ENCODE data around the gene C1orf115. TPM values are rescaled to one million over a fixed set of nuclear protein-coding genes. Genes with fewer than 3 reads are reported as not detected.
A peak's percentile ranks its signal among the peaks of the same experiment; 100 is the strongest.

C1orf115 gene
- total RNA-seq, 4 donors from 2014 or later, result 10.0 to 24.5 (median 14.8) TPM

DNA sequence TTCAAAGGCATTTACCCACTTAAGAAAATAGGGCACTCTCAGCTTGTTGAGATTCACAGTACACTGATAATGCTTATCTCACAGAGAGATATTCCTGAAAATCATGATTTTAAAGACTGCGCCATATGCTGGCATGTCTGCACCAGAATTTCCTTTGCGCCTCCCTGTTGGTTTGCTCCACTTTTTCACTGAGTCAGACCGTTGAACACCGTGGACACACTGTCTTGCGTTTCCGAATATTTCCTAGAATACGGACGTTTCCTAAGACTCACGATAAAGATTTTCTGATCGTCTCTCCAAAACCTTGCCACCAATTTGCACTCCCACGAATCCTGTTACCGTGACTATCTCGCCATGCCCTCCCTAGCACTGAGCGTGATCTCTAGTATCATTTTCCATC, 497 bp upstream of the C1orf115 start:
- H3K9me3 ChIP-seq, result no peaks in the 10 kb centered on the region
- peaks cover 13% of the 10 kb centered on the region for H3K4me1 ChIP-seq
- no peak for TF ChIP-seq EP300 (IDR thresholded peaks at IDR 0.05)
- no peak for TF ChIP-seq POLR2AphosphoS5 (IDR thresholded peaks at IDR 0.05)
- TF ChIP-seq POLR2A (IDR thresholded peaks at IDR 0.05), result no peak
- TF ChIP-seq, protein P1, sequence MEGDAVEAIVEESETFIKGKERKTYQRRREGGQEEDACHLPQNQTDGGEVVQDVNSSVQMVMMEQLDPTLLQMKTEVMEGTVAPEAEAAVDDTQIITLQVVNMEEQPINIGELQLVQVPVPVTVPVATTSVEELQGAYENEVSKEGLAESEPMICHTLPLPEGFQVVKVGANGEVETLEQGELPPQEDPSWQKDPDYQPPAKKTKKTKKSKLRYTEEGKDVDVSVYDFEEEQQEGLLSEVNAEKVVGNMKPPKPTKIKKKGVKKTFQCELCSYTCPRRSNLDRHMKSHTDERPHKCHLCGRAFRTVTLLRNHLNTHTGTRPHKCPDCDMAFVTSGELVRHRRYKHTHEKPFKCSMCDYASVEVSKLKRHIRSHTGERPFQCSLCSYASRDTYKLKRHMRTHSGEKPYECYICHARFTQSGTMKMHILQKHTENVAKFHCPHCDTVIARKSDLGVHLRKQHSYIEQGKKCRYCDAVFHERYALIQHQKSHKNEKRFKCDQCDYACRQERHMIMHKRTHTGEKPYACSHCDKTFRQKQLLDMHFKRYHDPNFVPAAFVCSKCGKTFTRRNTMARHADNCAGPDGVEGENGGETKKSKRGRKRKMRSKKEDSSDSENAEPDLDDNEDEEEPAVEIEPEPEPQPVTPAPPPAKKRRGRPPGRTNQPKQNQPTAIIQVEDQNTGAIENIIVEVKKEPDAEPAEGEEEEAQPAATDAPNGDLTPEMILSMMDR (IDR thresholded peaks at IDR 0.05), result no peak
- WGBS, result 36% methylated on average over 14 of the region's 14 CpGs
- H3K36me3 ChIP-seq, result no peaks in the 10 kb centered on the region
- peaks cover 7% of the 10 kb centered on the region for H3K27me3 ChIP-seq
- H3K4me3 ChIP-seq, result peak overlapping the region; percentile 83
- H3K27ac ChIP-seq, result no peak overlapping the region
- no peak for DNase-seq (ENCODE audit: low spot score in 2 of 2)

DNA sequence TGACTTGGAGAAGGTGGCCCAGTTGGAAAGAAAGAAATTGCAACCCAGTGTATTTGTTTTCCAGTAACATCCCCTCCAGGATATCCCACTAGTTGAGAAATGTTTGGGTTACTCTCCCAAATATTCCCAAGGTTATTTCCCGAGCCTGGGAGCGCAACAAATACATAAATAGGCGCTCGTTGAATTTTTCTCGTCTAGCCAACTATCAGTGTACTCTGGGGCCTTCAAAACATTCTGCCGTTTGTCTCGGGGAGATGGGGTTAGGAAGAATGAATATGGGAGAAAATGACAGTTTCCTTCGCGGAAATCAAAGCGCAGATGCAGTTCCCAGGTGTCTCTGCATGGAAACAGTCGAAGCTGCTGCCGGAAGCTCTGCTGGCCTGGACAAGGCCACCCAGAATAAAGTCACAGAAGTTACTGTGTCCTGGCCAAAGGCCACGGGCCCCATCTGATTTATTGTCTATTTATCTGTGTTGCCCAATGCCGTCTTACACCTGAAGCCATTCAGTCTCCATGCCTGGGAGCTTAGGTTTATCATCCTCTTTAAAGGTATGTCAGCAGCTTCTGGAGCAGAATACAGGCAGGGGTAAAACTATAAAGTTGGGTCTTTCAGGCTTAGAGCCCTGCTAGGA, 1.0 kb downstream of the C1orf115 start:
- peaks cover 7% of the 10 kb centered on the region for H3K27me3 ChIP-seq
- TF ChIP-seq, protein P1 (IDR thresholded peaks at IDR 0.05), result no peak
- TF ChIP-seq POLR2A (IDR thresholded peaks at IDR 0.05), result no peak
- no peak for TF ChIP-seq POLR2AphosphoS5 (IDR thresholded peaks at IDR 0.05)
- TF ChIP-seq EP300 (IDR thresholded peaks at IDR 0.05), result no peak
- H3K4me1 ChIP-seq, result peaks cover 13% of the 10 kb centered on the region
- 40% methylated on average over 14 of the region's 14 CpGs for WGBS
- H3K4me3 ChIP-seq, result peak overlapping the region; percentile 83
- H3K36me3 ChIP-seq, result no peaks in the 10 kb centered on the region
- H3K27ac ChIP-seq, result peak overlapping the region; percentile 67
- H3K9me3 ChIP-seq, result no peaks in the 10 kb centered on the region
- DNase-seq (ENCODE audit: low spot score in 2 of 2), result no peak

DNA sequence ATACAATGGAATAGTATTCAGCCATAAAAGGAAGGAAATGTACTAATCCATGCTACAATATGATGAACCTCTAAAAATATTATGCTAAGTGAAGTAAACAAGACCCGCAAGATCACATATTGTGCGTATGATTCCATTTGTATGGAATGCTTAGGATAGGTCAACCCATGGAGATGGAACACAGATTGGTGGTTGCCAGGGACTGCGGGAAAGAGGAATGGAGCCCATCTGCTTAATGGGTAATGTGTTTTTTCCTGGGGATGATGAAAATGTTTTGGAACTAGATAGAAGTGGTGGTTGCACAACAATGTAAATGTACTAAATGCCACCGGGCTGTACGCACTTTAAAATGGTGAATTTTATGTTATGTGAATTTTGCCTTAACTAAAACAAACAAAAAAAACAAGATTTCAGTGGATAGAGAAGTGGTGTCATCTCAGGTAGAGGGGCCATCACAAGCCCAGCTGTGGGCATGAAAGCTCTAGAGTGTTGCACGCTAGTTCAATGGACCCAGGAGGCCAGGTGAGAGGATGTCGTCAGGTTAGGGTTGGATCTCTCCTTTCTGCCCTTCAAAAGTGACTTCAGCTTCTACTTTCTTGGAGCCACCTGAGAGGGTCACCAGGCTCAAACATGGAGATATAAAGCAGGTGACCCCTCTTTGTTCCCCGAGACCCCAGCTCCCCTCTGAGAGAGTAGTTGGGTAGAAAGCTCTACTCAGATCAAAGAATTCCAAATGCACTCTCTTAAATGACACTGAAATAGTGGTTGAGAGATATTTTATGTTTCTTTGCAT, 2.5 kb downstream of the C1orf115 start:
- H3K27me3 ChIP-seq, result peaks cover 7% of the 10 kb centered on the region
- peaks cover 13% of the 10 kb centered on the region for H3K4me1 ChIP-seq
- TF ChIP-seq POLR2AphosphoS5 (IDR thresholded peaks at IDR 0.05) (no peak), EP300 (IDR thresholded peaks at IDR 0.05) (no peak), POLR2A (IDR thresholded peaks at IDR 0.05) (no peak)
- TF ChIP-seq, protein P1 (IDR thresholded peaks at IDR 0.05), result no peak
- no peak for DNase-seq (ENCODE audit: low spot score in 2 of 2)
- no peak overlapping the region for H3K27ac ChIP-seq
- no peaks in the 10 kb centered on the region for H3K9me3 ChIP-seq
- WGBS, result 71% methylated on average over 8 of the region's 8 CpGs
- no peaks in the 10 kb centered on the region for H3K36me3 ChIP-seq
- no peak overlapping the region for H3K4me3 ChIP-seq

DNA sequence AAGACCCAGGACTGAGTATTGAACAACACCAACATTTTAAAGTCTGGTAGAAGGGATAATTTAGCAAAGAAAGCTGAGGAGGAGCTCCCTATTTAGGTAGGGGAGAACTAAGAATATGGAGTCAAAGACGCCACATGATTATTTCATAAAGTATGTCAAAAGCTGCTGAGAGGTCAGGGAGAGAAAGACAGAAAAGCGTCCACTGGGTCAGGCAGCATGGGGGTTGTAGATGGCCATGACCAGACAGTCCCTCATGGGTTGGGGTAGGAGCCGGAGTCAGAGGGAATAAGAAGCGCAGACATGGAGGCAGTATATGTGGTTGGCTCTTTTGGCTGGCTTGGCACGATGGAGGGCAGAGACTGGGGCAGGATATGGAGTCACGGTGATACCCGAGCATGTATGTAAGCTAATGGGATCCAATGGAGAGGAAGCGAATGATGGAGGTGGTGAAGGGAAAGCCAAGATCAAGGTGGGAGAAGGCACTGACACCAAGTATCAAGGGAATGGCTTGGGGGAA, 4.8 kb downstream of the C1orf115 start:
- no peak overlapping the region for H3K4me3 ChIP-seq
- peaks cover 12% of the 10 kb centered on the region for H3K4me1 ChIP-seq
- peaks cover 3% of the 10 kb centered on the region for H3K36me3 ChIP-seq
- WGBS, result 93% methylated on average over 8 of the region's 8 CpGs
- no peaks in the 10 kb centered on the region for H3K9me3 ChIP-seq
- peaks cover 7% of the 10 kb centered on the region for H3K27me3 ChIP-seq
- DNase-seq (ENCODE audit: low spot score in 2 of 2), result no peak
- H3K27ac ChIP-seq, result no peak overlapping the region
- TF ChIP-seq EP300 (IDR thresholded peaks at IDR 0.05), result no peak
- TF ChIP-seq POLR2A (IDR thresholded peaks at IDR 0.05), result no peak
- no peak for TF ChIP-seq POLR2AphosphoS5 (IDR thresholded peaks at IDR 0.05)
- TF ChIP-seq, protein P1 (IDR thresholded peaks at IDR 0.05), result no peak

DNA sequence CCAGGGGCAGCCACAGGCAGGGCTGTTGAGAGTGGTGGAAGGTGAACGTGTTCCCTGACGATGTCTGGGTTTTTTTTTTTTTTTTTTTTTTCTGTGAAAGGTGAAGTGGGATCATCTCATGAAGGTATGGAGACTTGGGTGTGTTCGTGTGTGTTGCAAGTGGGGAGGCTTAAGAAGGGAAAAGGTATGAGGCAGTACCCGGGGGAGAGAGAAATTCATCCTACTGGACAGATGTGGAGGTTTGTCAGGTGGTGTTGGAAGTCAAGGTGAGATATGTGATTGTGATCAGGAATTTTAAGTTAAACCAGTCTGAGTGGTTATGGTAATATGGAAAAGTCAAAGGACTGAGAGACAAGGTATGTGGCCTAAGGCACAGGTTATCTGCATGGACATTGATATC, 5.3 kb downstream of the C1orf115 start:
- H3K27ac ChIP-seq, result no peak overlapping the region
- DNase-seq (ENCODE audit: low spot score in 2 of 2), result no peak
- TF ChIP-seq, protein P1 (IDR thresholded peaks at IDR 0.05), result no peak
- TF ChIP-seq EP300 (IDR thresholded peaks at IDR 0.05), result no peak
- TF ChIP-seq POLR2A (IDR thresholded peaks at IDR 0.05), result no peak
- no peak for TF ChIP-seq POLR2AphosphoS5 (IDR thresholded peaks at IDR 0.05)
- peaks cover 5% of the 10 kb centered on the region for H3K27me3 ChIP-seq
- no peaks in the 10 kb centered on the region for H3K9me3 ChIP-seq
- 91% methylated on average over 4 of the region's 4 CpGs for WGBS
- peaks cover 3% of the 10 kb centered on the region for H3K36me3 ChIP-seq
- H3K4me1 ChIP-seq, result peaks cover 9% of the 10 kb centered on the region
- no peak overlapping the region for H3K4me3 ChIP-seq
